Measurements from ENCODE around the gene C16orf92. TPM values are rescaled to one million over a fixed set of nuclear protein-coding genes. Genes with fewer than 3 reads are reported as not detected.
A peak's percentile ranks its signal among the peaks of the same experiment; 100 is the strongest.

The C16orf92 gene
- total RNA-seq (2014; rRNA removed; shearing (Covaris generic)), result not detected in 2 replicates

- no peak for DNase-seq (ENCODE audit: low spot score)
Measured at GRCh38 chr16:30022887-30023286, at the start of gene C16orf92. TSS of gene C16orf92 (plus strand) at chr16:30023198. CDS start at chr16:30023341, 143 bp downstream.

GRCh38 chr16:29973384-29974246 lies 49.4 kb upstream of the C16orf92 start, which contains the start of gene TAOK2:
TSS of gene TAOK2 (plus strand) at chr16:29973868. CDS start at chr16:29977773, 3,905 bp downstream.
- peak; percentile 97 for DNase-seq (ENCODE audit: low spot score)

GRCh38 chr16:29974291-29975133 lies 48.5 kb upstream of the C16orf92 start:
- DNase-seq (ENCODE audit: low spot score), result no peak

GRCh38 chr16:29975134-29975538 lies 47.9 kb upstream of the C16orf92 start:
- DNase-seq (ENCODE audit: low spot score), result no peak

GRCh38 chr16:29975811-29976511 lies 47.0 kb upstream of the C16orf92 start:
- DNase-seq (ENCODE audit: low spot score), result no peak

GRCh38 chr16:29977063-29977825 lies 45.8 kb upstream of the C16orf92 start:
- no peak for DNase-seq (ENCODE audit: low spot score)

GRCh38 chr16:29978081-29978480 lies 44.9 kb upstream of the C16orf92 start:
- DNase-seq (ENCODE audit: low spot score), result no peak

- no peak for DNase-seq (ENCODE audit: low spot score)
Measured at GRCh38 chr16:29978564-29979270, 44.3 kb upstream of the C16orf92 start.

- DNase-seq (ENCODE audit: low spot score), result no peak
Measured at GRCh38 chr16:29982560-29983419, 40.2 kb upstream of the C16orf92 start.

- DNase-seq (ENCODE audit: low spot score), result no peak
Measured at GRCh38 chr16:29983420-29984136, 39.4 kb upstream of the C16orf92 start.

- DNase-seq (ENCODE audit: low spot score), result no peak
Measured at GRCh38 chr16:29984137-29984763, 38.7 kb upstream of the C16orf92 start.

GRCh38 chr16:29984764-29985147 lies 38.2 kb upstream of the C16orf92 start:
- DNase-seq (ENCODE audit: low spot score), result no peak

GRCh38 chr16:29985271-29985811 lies 37.7 kb upstream of the C16orf92 start:
- no peak for DNase-seq (ENCODE audit: low spot score)

- DNase-seq (ENCODE audit: low spot score), result no peak
Measured at GRCh38 chr16:29986231-29986630, 36.8 kb upstream of the C16orf92 start.

GRCh38 chr16:29986931-29987330 lies 36.1 kb upstream of the C16orf92 start:
- no peak for DNase-seq (ENCODE audit: low spot score)

GRCh38 chr16:29987371-29988085 lies 35.5 kb upstream of the C16orf92 start:
- DNase-seq (ENCODE audit: low spot score), result no peak

GRCh38 chr16:29988346-29989075 lies 34.5 kb upstream of the C16orf92 start:
- no peak for DNase-seq (ENCODE audit: low spot score)
